ENCODE data around the gene BBS10.

BBS10 gene

DNA sequence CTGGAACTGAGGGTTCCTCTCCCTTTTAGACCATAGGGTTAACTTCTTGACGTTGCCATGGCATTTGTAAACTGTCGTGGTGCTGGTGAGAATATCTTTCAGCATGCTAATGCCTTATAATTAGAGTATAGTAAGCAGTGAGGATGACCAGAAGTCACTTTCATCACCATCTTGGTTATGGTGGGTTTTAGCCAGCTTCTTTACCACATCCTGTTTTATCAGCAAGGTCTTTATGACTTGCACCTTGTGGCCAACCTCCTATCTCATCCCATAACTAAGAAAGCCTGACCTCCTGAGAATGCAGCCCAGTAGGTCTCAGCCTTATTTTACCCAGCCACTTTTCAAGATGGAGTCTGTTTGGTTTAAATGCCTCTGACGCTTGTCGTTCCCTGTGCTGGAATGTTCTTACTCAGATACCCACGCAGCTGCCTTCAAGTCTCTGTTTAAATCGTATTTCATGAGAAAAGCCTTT is 44.2 kb downstream of the BBS10 start:
- TF ChIP-seq, protein P1, sequence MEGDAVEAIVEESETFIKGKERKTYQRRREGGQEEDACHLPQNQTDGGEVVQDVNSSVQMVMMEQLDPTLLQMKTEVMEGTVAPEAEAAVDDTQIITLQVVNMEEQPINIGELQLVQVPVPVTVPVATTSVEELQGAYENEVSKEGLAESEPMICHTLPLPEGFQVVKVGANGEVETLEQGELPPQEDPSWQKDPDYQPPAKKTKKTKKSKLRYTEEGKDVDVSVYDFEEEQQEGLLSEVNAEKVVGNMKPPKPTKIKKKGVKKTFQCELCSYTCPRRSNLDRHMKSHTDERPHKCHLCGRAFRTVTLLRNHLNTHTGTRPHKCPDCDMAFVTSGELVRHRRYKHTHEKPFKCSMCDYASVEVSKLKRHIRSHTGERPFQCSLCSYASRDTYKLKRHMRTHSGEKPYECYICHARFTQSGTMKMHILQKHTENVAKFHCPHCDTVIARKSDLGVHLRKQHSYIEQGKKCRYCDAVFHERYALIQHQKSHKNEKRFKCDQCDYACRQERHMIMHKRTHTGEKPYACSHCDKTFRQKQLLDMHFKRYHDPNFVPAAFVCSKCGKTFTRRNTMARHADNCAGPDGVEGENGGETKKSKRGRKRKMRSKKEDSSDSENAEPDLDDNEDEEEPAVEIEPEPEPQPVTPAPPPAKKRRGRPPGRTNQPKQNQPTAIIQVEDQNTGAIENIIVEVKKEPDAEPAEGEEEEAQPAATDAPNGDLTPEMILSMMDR (IDR thresholded peaks at IDR 0.05): no peak
- H3K27ac ChIP-seq: no peak overlapping the region
- no peak for DNase-seq (ENCODE audit: low spot score)
- H3K4me3 ChIP-seq: no peak overlapping the region

DNA sequence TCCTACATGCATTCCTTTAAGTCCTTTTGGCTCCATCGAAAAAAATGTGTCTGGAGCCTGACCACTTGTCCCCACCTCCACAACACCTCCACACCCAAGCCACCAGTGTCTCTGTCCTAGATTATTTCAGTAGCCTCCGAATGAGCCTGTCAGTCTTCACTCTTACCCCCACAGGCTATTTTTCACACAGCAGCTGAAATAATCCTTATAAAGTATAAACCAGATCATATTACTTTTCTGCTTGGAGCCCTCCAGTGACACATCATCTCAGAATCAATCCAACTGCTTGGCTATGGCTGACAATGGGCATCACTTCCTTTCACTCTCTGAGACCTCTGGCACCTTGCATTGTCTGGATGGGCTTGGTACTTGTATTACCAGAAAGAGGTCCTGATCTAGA is 44.9 kb downstream of the BBS10 start:
- H3K4me3 ChIP-seq: no peak overlapping the region
- DNase-seq (ENCODE audit: low spot score): no peak
- no peak overlapping the region for H3K27ac ChIP-seq
- TF ChIP-seq, protein P1 (IDR thresholded peaks at IDR 0.05): no peak

- TF ChIP-seq, protein P1 (IDR thresholded peaks at IDR 0.05): no peak
- Histone ChIP-seq H3K27ac (no peak overlapping the region), H3K4me3 (no peak overlapping the region)
- no peak for DNase-seq (ENCODE audit: low spot score)
Observed at GRCh38 chr12:76300297-76300665, 47.9 kb downstream of the BBS10 start.

DNA sequence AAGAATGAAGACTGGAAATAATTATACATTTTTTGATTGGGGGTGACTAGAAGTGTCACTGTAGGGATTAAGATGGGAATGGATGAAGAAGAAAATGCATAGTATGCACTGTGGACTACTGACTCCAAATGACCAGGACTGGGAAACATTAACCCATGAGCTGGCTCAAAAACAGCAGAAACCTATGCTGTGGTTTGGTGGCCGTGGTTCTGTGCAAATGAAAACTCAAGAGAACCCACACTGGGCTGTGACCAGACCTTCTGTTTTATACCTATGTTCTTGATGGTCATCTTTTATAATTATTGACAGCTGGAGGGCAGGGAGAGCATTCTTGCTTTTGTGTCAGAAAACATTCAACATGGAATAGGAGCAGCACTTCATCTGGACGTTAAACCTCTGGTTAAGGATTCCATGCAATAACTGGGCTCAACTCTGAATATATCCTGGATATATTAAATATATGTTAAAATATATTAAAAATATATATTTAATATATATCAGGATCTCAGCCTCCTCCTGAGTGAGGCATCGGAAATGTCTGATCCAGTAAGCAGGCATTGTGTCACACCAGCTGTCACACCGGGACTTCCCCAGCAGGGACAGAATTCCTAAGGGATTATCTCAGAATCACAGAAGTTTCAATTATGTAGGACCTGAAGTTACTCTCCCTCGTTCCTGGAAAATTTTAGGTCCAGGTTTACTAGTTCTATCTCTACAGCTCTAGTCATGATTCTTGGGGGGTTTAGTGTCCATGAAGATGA is 48.5 kb downstream of the BBS10 start:
- Histone ChIP-seq H3K27ac (no peak overlapping the region), H3K4me3 (no peak overlapping the region)
- TF ChIP-seq, protein P1 (IDR thresholded peaks at IDR 0.05): no peak
- no peak for DNase-seq (ENCODE audit: low spot score)
